ENCODE data around the gene IRX6.

Gene IRX6

DNA sequence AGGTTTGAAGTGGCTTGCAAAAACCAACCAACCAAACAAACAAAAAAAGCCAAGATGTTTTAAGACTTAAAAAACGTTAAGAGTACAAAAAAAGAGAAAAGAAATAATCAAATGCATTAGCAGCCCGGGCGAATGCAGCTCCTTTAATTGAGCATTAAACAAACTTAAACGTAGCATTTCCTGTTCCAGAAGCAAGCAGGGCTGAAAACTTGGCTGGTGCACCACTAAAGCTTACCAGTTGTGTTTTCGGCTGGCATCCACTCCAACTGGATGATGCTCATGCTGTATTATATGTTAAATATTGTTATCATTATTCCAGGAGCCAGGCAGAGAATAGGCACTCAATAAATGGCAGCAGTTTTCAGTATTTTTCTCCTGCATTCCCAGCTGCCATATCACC lies 45.1 kb downstream of the IRX6 start:
- no peak overlapping the region for H3K27ac Mint-ChIP-seq
- no peak overlapping the region for H3K4me3 Mint-ChIP-seq
- no peaks in the 10 kb centered on the region for H3K36me3 Mint-ChIP-seq (ENCODE audit: low read depth)
- H3K9me3 Mint-ChIP-seq = no peaks in the 10 kb centered on the region
- peaks cover 58% of the 10 kb centered on the region for H3K27me3 Mint-ChIP-seq
- H3K4me1 Mint-ChIP-seq (ENCODE audit: low read depth) = no peaks in the 10 kb centered on the region

DNA sequence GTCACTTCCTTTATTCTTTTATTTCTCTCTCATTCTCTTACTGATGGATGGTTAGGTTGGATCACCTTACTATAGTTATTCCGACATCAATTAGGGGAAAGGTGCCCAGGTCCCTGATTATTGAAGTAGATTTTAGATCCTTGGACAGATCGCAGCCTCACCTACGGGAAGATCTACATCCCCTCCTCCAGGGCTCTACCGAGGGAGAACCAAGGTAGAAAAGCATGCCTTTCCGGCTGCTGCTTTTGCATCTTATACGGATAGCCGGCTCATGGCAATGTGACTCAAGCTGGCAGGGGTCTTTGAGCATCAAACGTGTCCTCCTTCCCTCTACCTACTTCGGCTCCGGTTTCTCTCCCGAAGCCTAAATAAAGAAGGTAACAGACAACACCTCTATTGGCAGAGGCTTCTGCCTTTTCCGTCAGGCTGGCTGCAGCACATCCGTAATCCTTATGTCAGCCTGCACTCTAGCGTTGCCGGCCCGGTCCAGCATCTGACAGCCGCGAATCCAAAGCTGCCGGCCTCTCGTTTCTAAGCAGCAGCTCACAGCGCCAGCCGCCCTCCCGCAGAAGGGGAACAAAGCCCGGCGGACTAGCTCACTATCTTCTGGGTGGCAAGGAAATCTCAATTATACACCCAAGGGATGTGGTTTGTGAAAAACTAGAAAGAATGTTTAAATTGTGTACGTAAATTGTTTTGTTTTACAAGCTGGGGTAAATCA lies 46.9 kb downstream of the IRX6 start:
- Mint-ChIP-seq H3K27me3 (peaks cover 52% of the 10 kb centered on the region), H3K27ac (no peak overlapping the region), H3K36me3 (ENCODE audit: low read depth) (no peaks in the 10 kb centered on the region), H3K4me1 (ENCODE audit: low read depth) (no peaks in the 10 kb centered on the region), H3K4me3 (no peak overlapping the region), H3K9me3 (no peaks in the 10 kb centered on the region)

DNA sequence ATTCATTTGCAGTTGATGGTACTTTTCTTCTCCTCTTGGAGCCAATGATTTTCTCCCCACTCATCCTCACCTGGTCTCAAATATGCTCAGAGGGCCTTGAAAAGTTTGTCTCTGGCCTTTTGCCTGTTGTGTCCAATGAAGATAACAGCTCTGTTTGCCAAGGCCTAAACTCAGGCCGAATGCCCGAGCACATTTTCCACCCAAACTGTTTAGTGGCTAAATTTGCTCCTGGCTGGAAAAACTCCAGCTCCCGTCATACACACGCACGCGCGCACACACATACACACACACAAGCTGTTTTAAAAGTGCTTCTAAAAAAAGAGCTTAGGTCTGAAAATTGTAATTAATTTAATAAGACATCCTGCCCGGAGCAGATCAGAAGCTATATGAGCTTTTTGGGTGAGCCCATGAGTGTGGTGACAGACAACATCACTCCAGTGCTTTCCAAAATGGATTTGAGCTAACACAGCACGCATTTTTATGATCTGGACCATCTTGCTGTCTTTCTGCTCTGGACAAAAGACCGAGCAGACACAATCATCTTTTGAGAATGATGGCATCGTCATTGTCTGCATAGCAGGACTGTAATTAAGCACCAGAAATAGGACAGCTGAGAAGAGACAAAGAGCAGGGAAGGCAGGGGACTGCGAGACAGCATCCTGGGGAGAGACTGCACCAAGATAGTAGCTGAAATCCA lies 48.9 kb downstream of the IRX6 start:
- Mint-ChIP-seq H3K27ac (no peak overlapping the region), H3K4me3 (no peak overlapping the region), H3K27me3 (peaks cover 41% of the 10 kb centered on the region)

DNA sequence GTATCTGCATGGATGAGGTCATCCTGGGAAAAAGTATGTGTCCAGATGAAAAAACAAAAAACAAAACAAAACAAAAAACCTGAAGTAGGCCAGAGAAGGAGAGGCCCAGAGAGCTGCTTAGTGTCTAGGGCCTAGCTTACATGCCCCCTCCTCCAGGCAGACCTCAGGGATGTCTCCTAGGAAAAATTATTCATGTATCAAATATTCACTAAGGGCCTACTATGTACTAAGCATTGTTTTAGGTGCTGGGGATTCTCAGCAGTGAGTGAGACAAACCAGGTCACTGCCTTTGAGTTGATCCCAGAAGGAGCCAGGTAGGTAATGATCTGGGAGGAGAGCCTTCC lies 49.5 kb downstream of the IRX6 start:
- H3K27me3 Mint-ChIP-seq = peaks cover 37% of the 10 kb centered on the region
- H3K36me3 Mint-ChIP-seq (ENCODE audit: low read depth) = no peaks in the 10 kb centered on the region
- H3K27ac Mint-ChIP-seq = no peak overlapping the region
- no peaks in the 10 kb centered on the region for H3K4me1 Mint-ChIP-seq (ENCODE audit: low read depth)
- no peak overlapping the region for H3K4me3 Mint-ChIP-seq
- no peaks in the 10 kb centered on the region for H3K9me3 Mint-ChIP-seq

More for the DNA sequence above, 48.9 kb downstream of the IRX6 start:
- Mint-ChIP-seq H3K9me3 (no peaks in the 10 kb centered on the region), H3K36me3 (ENCODE audit: low read depth) (no peaks in the 10 kb centered on the region), H3K4me1 (ENCODE audit: low read depth) (no peaks in the 10 kb centered on the region)

GRCh38 chr16:55376045-55376444 lies 52.0 kb downstream of the IRX6 start:
- Mint-ChIP-seq H3K27ac (no peak overlapping the region), H3K4me1 (ENCODE audit: low read depth) (no peaks in the 10 kb centered on the region), H3K27me3 (peaks cover 26% of the 10 kb centered on the region), H3K4me3 (no peak overlapping the region), H3K36me3 (ENCODE audit: low read depth) (no peaks in the 10 kb centered on the region), H3K9me3 (no peaks in the 10 kb centered on the region)

GRCh38 chr16:55376567-55377167 lies 52.7 kb downstream of the IRX6 start:
- H3K36me3 Mint-ChIP-seq (ENCODE audit: low read depth) = no peaks in the 10 kb centered on the region
- no peak overlapping the region for H3K4me3 Mint-ChIP-seq
- no peaks in the 10 kb centered on the region for H3K4me1 Mint-ChIP-seq (ENCODE audit: low read depth)
- H3K27me3 Mint-ChIP-seq = peaks cover 23% of the 10 kb centered on the region
- H3K27ac Mint-ChIP-seq = no peak overlapping the region
- H3K9me3 Mint-ChIP-seq = no peaks in the 10 kb centered on the region

DNA sequence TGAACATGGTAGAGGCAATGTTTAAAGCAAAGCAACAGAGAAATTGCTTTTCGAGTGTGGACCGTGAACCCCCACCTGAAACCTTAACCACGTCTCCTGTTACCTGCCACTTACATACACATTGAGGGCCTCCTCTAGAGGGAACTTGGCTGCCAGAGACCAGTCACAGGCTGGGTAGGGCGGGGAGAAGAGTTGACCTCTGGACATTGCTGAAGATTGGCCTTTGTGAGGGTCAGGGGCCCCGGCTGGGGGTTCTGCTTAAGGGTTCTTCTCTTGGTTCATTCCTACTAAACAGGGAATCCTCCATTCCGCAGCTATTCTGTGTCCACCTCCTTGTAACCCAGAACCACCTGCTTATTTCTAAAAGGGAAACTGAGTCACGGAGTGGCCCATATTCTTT lies 53.8 kb downstream of the IRX6 start:
- Mint-ChIP-seq H3K27ac (no peak overlapping the region), H3K4me1 (ENCODE audit: low read depth) (no peaks in the 10 kb centered on the region)

DNA sequence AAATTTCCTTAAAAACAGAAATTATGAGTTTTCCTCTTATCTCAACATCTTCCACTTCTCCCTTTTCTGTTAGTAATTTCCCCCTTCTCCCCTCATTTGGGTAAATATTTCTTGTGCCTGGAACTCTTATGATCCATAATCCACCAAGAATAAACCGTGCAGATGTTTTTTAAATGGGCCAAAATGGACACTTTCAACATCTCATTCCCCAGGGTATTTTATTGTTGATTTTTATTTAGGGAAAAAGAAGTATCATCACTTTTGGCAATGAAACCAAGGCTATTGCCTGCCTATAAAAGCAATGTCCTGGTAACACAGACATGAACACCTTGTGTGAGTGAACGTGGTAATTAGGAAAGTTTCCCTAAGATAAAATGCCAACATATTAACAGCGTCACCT lies 54.6 kb downstream of the IRX6 start:
- no peaks in the 10 kb centered on the region for H3K9me3 Mint-ChIP-seq
- no peak overlapping the region for H3K27ac Mint-ChIP-seq
- H3K27me3 Mint-ChIP-seq = peaks cover 11% of the 10 kb centered on the region
- no peak overlapping the region for H3K4me3 Mint-ChIP-seq
- no peaks in the 10 kb centered on the region for H3K36me3 Mint-ChIP-seq (ENCODE audit: low read depth)
- H3K4me1 Mint-ChIP-seq (ENCODE audit: low read depth) = no peaks in the 10 kb centered on the region

More for the DNA sequence above, 53.8 kb downstream of the IRX6 start:
- H3K27me3 Mint-ChIP-seq = peaks cover 12% of the 10 kb centered on the region
- H3K36me3 Mint-ChIP-seq (ENCODE audit: low read depth) = no peaks in the 10 kb centered on the region
- no peaks in the 10 kb centered on the region for H3K9me3 Mint-ChIP-seq
- H3K4me3 Mint-ChIP-seq = no peak overlapping the region

DNA sequence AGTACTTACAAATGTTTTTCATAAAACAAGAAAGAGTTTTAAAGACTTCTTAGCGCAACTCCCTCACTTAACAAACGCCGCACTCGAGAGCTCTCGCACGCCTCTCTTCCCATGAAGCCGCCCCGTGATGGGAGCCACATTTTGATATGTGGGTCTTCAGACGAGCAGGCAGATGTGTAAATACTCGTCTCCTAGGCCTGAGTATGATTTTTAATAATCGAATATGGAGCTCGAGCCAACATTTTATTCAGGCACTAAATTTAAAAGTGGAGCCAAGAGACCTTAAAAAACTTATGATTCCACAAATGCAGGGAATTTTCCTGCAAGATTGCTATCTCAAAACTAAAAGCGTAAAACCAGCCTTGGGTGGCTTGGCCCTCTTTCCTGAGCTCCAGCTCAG lies 55.4 kb downstream of the IRX6 start:
- H3K4me1 Mint-ChIP-seq (ENCODE audit: low read depth) = no peaks in the 10 kb centered on the region
- no peaks in the 10 kb centered on the region for H3K9me3 Mint-ChIP-seq
- no peaks in the 10 kb centered on the region for H3K36me3 Mint-ChIP-seq (ENCODE audit: low read depth)
- peaks cover 11% of the 10 kb centered on the region for H3K27me3 Mint-ChIP-seq
- H3K4me3 Mint-ChIP-seq = no peak overlapping the region
- H3K27ac Mint-ChIP-seq = no peak overlapping the region

DNA sequence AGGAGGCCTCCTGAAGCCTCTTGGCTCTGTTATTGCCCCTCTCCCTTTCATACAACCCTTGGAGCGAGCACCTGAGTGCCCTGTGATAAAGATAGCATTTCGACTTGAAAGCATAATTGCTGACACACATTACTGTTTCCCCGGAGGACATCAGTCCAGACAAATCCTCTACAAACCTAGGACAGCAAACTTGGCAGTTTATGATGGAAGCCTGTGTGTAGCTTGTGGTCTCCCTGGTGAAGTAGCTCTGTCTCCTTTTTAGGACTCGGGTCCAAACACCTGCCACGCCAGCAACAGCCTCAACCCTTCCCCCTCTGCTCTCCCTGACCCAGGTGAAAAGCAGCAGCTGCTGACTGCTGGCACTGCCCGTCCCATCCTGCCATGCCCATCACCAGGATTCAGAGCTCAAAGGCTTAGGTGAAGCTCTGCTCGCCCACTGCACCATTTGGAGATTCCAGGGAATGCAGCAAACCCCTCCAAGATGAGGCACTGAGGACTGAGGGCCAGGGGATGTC lies 55.9 kb downstream of the IRX6 start:
- Mint-ChIP-seq H3K27me3 (peaks cover 11% of the 10 kb centered on the region), H3K9me3 (no peaks in the 10 kb centered on the region), H3K27ac (no peak overlapping the region), H3K4me1 (ENCODE audit: low read depth) (no peaks in the 10 kb centered on the region), H3K4me3 (no peak overlapping the region), H3K36me3 (ENCODE audit: low read depth) (no peaks in the 10 kb centered on the region)
